Brain microvascular endothelial cell (primary cell): ENCODE measurements around the gene WIPF1.

ENCODE experiments used
- DNase-seq: peaks from one replicate; pipeline ENCODE4 v3.0.0-alpha.2; 2020
- H3K27ac ChIP-seq: fragments of 250-450 bp; sonication (Bioruptor Pico); 2 replicates; pipeline ENCODE4 v1.5.1; 2020; ENCODE audit warnings: mild to moderate bottlenecking, moderate library complexity
- H3K27me3 ChIP-seq: fragments of 250-450 bp; sonication (Bioruptor Pico); replicated peaks from 2 replicates; pipeline ENCODE4 v1.5.1; 2020; ENCODE audit warnings: mild to moderate bottlenecking
- H3K36me3 ChIP-seq: fragments of 250-450 bp; sonication (Bioruptor Pico); replicated peaks from 2 replicates; pipeline ENCODE4 v1.5.1; 2020; ENCODE audit warnings: mild to moderate bottlenecking
- H3K4me3 ChIP-seq: 2 replicates; pipeline ENCODE4 v1.5.1; 2011; ENCODE audit warnings: low read depth, mild to moderate bottlenecking, control low read depth, low read length, moderate library complexity
- CTCF ChIP-seq: IDR thresholded peaks from 2 replicates; pipeline ENCODE4 v1.5.1; 2011; ENCODE audit warnings: low read depth, mild to moderate bottlenecking, moderate library complexity, low read length, control low read depth, inconsistent platforms; ENCODE audit errors: missing control alignments
- in situ Hi-C: cut with HindIII; loops from 2 replicates; pipeline ENCODE4 v1.10.0; 2017; ENCODE audit warnings: low sequenced_read_pairs, low pct_ligation_motif_present

WIPF1 gene

GRCh38 chr2:174570318-174570958 is 27.2 kb downstream of the WIPF1 start:
- no peak for TF ChIP-seq CTCF
- Histone ChIP-seq H3K27ac (no peak overlapping the region), H3K36me3 (peaks cover 9% of the 10 kb centered on the region), H3K4me3 (no peak overlapping the region), H3K27me3 (no peaks in the 10 kb centered on the region)
- DNase-seq = no peak
- in situ Hi-C loops = no loop called here

DNA sequence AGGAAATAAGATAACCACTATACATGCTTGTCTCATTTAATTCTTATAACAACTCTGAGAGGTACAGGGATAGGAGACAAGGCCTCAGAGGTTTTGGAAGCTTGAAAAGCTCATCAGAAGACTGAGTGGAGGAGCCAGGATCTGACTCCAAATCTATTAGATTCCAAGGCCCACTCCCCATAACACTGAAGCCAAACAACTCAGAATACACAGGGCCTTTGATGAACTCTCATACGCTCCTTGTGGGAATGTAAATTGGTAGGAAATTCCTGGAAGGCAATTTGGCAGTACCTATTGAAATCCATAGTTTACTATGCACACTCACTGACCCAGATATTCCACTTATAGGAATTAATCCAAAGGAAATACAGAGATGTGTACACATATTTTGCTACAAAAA is 27.9 kb downstream of the WIPF1 start:
- no peaks in the 10 kb centered on the region for H3K27me3 ChIP-seq
- H3K27ac ChIP-seq = no peak overlapping the region
- no peak for DNase-seq
- TF ChIP-seq CTCF = no peak
- in situ Hi-C loops = no loop called here
- no peak overlapping the region for H3K4me3 ChIP-seq
- peaks cover 9% of the 10 kb centered on the region for H3K36me3 ChIP-seq

DNA sequence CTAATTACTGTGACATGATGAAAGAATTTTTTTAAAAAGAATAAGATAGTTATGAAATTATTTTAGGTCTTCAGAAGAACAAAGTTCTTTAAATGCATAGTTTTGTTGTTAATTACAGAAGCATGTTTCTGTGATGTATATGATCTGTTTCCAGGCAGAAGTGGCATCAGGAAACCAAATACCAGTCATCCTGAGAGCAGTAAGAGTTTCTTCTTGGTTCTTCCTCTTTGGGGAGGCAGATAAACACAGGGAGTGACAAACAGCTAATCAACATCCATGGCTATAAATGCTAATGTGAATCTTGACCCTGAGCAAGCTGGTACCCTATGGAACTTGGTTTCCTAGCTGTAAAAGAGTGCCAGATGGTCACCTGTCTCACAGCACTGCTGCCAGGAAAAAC is 29.2 kb downstream of the WIPF1 start:
- no peaks in the 10 kb centered on the region for H3K27me3 ChIP-seq
- in situ Hi-C loops = no loop called here
- H3K36me3 ChIP-seq = peaks cover 9% of the 10 kb centered on the region
- DNase-seq = no peak
- no peak overlapping the region for H3K4me3 ChIP-seq
- no peak overlapping the region for H3K27ac ChIP-seq
- TF ChIP-seq CTCF = no peak

GRCh38 chr2:174566871-174567270 is 30.7 kb downstream of the WIPF1 start:
- in situ Hi-C loops = no loop called here
- Histone ChIP-seq H3K27ac (no peak overlapping the region), H3K36me3 (peaks cover 6% of the 10 kb centered on the region), H3K27me3 (no peaks in the 10 kb centered on the region), H3K4me3 (no peak overlapping the region)
- TF ChIP-seq CTCF = no peak
- no peak for DNase-seq

DNA sequence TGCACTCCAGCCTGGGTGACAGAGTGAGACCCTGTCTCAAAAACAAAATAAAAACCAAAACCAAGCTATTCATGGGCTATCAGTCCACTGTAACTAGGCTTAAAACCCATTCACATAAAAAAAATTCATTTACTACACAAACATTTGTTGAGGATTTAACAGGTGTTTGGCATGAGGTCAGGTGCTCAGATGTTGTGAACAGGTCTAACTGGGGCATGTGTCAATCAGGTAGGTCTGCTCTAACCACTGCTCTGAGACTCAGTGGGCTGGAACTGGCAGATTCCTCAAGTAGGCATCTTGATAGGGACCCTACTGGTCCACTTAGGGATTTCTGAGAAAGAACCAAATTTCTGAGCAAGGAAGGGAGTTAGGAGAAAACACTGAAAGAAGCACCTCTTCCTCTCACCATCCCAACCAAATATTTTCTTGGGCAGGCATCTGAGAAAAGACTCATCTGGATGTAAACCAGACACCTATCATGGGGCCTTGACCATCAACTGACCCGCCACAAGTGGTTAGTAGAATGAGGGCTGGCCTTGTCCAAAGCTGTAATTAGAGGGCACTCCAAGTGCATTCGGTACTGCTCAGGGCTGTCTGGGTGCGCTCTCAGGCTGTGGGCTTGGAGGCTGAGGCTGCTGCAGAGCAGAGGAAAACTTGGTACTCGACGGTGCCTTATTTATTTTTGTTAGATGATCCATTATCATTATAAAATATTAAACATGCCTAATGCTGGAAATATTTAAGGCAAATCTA is 33.9 kb downstream of the WIPF1 start:
- Histone ChIP-seq H3K36me3 (no peaks in the 10 kb centered on the region), H3K27ac (no peak overlapping the region), H3K27me3 (no peaks in the 10 kb centered on the region), H3K4me3 (no peak overlapping the region)
- DNase-seq = no peak
- in situ Hi-C loops = no loop called here
- no peak for TF ChIP-seq CTCF
